Muscle of arm (tissue), 12 donors: Measurements from ENCODE around the gene ERG. TPM values are rescaled to one million over a fixed set of nuclear protein-coding genes. Genes with fewer than 3 reads are reported as not detected.

ENCODE experiments used
- DNase-seq: peaks from one replicate; pipeline ENCODE4 v3.0.0-alpha.2; 2013
- polyA plus RNA-seq, 12 donors: library from polyadenylated mRNA; unstranded; fragments of 120-200 nt; gene quantifications; one replicate each; pipeline ENCODE4 v1.2.1, GENCODE V29; 2013; ENCODE audit not compliant: insufficient read length in 12 of 12

The ERG gene
- polyA plus RNA-seq, 12 donors, result 14.2 to 34.0 (median 18.8) TPM; not detected in 1

- DNase-seq, result no peak
Measured at GRCh38 chr21:38396325-38396724, 102.0 kb downstream of the ERG start.

- DNase-seq, result no peak
Measured at GRCh38 chr21:38395581-38395980, 102.7 kb downstream of the ERG start.

- no peak for DNase-seq
Measured at GRCh38 chr21:38392661-38393060, 105.6 kb downstream of the ERG start.

GRCh38 chr21:38389896-38390295, 108.4 kb downstream of the ERG start:
- peak; percentile 25 for DNase-seq

GRCh38 chr21:38389354-38389676, 109.0 kb downstream of the ERG start:
- DNase-seq, result no peak

- DNase-seq, result no peak
Measured at GRCh38 chr21:38388647-38389353, 109.5 kb downstream of the ERG start.

- DNase-seq, result no peak
Measured at GRCh38 chr21:38388203-38388602, 110.1 kb downstream of the ERG start.

- no peak for DNase-seq
Measured at GRCh38 chr21:38386967-38387366, 111.3 kb downstream of the ERG start.

- DNase-seq, result no peak
Measured at GRCh38 chr21:38385427-38386175, 112.7 kb downstream of the ERG start.

- no peak for DNase-seq
Measured at GRCh38 chr21:38384675-38385426, 113.4 kb downstream of the ERG start.

GRCh38 chr21:38384238-38384560, 114.1 kb downstream of the ERG start:
- no peak for DNase-seq

GRCh38 chr21:38383411-38384237, 114.7 kb downstream of the ERG start:
- DNase-seq, result no peak

- DNase-seq, result peak; percentile 51
Measured at GRCh38 chr21:38380481-38381137, 117.7 kb downstream of the ERG start.

GRCh38 chr21:38379147-38379546, 119.1 kb downstream of the ERG start:
- DNase-seq, result no peak

GRCh38 chr21:38377165-38378088, 120.8 kb downstream of the ERG start:
- no peak for DNase-seq

GRCh38 chr21:38376693-38377092, 121.6 kb downstream of the ERG start:
- no peak for DNase-seq

- no peak for DNase-seq
Measured at GRCh38 chr21:38376235-38376634, 122.0 kb downstream of the ERG start.

GRCh38 chr21:38367646-38368045, 130.6 kb downstream of the ERG start:
- DNase-seq, result no peak

- DNase-seq, result no peak
Measured at GRCh38 chr21:38365521-38365920, 132.8 kb downstream of the ERG start.

- DNase-seq, result no peak
Measured at GRCh38 chr21:38363693-38364092, 134.6 kb downstream of the ERG start.
